GM13976 (cell line): ENCODE measurements around the gene PRR23E.

Experiments
- DNase-seq: peaks from one replicate; pipeline ENCODE4 v3.0.0; 2012; ENCODE audit warnings: low spot score
- CTCF ChIP-seq: IDR thresholded peaks from 2 replicates; pipeline ENCODE4 v1.5.1; 2012; ENCODE audit warnings: borderline replicate concordance, mild to moderate bottlenecking; ENCODE audit not compliant: insufficient read depth; ENCODE audit errors: extremely low read depth, missing control alignments, control extremely low read depth
- in situ Hi-C: fragments of 300-500 bp; cut with MboI; formaldehyde crosslinking; loops from one replicate; pipeline ENCODE4 v1.12.0; 2022; ENCODE audit warnings: low sequenced_read_pairs, mixed read lengths, inconsistent platforms; ENCODE audit not compliant: unreplicated experiment

PRR23E gene

DNA sequence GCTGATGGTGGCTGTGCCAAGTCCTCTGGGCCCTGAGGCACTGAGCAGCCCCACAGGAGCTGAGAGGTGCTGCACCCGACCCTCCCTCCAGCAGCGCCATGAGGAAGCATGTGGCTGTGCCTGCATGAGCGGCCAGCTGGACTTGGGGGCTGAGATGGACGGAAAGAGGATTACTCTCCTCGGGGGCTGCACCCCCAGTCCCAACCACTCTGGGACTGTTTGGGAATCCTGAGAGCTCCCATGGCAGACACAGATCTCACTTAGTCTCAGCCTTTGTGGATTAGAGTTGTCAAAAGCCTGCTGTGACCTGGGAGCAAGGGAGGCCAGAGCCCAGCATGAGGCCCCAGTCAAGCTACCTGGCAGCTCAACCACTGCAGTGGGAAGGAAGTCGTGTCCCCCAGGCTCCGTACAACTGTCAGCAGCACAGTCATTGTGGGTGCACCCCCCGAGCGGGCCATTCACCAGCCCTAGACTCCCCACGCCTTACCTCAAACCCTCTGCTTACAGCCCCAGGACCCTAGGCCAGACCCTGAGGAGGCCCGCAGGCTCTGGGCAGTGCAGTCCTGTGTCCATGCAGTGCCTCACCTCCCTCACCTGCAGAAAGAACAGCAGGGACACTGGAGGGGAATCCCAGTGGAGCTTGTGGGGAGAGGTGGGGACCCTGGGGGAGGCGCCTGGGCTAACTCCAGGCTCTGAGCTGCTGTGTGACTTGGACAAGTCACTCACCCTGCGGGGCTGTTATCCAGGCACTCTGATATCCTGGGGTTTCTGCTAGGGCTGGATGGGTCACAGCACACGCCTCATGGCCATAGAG lies 17.1 kb downstream of the PRR23E start:
- peak; percentile 17 for DNase-seq
- TF ChIP-seq CTCF: no peak
- in situ Hi-C loops: no loop called here

DNA sequence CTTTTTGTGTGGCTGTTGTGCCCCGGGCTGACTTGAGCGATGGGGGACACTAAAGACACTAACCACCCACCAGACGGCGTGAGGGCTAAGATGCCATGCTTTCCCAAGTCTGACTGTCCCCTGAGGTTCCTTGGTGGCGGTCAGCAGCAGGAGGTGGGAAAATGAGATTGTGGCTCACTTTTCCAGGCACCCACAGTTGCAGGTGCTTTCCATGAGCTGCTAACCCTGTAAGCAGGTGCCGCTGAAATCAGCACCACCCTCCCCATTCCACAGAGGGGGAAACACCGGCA lies 17.7 kb downstream of the PRR23E start:
- DNase-seq: no peak
- no peak for TF ChIP-seq CTCF
- in situ Hi-C loops: no loop called here

GRCh38 chr3:127211118-127212060 lies 18.5 kb downstream of the PRR23E start:
- no peak for TF ChIP-seq CTCF
- in situ Hi-C loops: no loop called here
- DNase-seq: no peak

- DNase-seq: peak; percentile 23
- TF ChIP-seq CTCF: no peak
- in situ Hi-C loops: no loop called here
Observed at GRCh38 chr3:127212231-127212630, 19.3 kb downstream of the PRR23E start.

GRCh38 chr3:127212711-127213110 lies 19.8 kb downstream of the PRR23E start:
- TF ChIP-seq CTCF: no peak

GRCh38 chr3:127213381-127213918 lies 20.5 kb downstream of the PRR23E start:
- TF ChIP-seq CTCF: no peak
- in situ Hi-C loops: no loop called here
- DNase-seq: no peak

More at GRCh38 chr3:127212711-127213110, 19.8 kb downstream of the PRR23E start:
- no peak for DNase-seq
- in situ Hi-C loops: no loop called here
